COLO668 (cell line): ENCODE results near the gene FLT4.

ENCODE experiments used
- DNase-seq: peaks from one replicate; lab custom pipeline; 2025; ENCODE audit not compliant: unreplicated experiment; lab: John Stamatoyannopoulos, UW

The FLT4 gene

GRCh38 chr5:180643191-180643851, 6.1 kb downstream of the FLT4 start:
- no peak for DNase-seq

DNA sequence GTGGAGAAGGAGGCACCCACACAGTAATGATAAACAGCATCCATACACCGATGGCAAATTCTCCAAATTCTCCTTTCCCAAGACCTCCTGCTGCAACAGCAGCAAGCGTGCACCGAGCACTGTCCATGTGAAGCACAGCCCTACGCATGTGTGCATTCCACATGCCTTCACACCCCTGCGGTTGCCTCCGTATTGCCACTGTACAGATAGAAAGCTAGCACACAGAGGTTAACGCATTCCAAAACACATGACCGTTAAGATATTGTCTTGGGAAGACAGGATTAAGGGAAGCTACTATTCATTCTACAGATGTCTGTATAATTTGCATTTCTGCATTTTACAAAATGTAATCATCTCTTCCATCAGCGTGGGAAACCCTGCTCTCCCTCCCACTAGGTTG, 6.6 kb downstream of the FLT4 start:
- DNase-seq = no peak

DNA sequence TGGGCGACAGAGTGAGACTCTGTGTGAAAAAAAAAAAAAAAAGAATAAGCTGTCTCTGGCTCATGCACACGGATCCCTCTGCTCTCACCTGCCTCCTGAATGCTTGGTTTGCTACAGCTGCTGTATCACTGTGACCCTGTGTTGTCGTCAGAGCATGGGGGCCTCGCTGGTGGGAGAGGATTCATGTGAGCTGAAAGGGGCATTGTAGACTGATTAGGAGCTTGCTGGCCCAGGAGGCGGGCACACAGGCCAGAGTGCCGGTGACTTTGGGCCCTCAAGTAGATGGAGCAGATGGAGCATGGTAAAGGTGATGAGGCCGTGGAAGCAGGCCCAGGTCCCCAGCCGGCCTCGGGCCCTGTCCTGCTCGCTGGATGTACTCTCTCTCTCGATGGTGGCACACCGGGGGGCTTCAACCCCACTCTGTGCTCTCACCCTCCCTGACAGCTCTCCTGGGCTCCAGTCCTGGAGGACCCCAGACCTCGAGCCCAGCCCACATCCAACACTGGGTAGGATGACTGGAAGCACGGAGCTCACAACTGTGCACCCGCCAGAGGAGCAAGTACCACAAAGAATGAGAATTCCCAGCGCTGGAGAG, 7.1 kb downstream of the FLT4 start:
- DNase-seq = no peak

DNA sequence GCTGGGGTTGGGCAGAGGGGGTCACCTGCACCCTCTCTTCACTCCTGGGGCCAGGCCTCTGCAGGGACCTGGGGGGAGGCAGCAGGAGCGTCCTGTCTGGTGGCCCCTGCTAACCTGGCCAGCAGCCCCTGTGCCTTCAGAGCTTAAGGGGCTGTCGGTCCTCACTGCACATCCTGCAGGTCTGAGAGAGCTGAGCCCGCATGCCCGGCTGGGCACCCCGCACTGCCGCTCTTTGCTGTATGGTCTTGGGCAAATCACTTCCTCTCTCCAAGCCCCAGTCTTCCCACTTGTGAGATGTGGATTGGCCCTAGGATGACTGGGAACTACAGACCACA, 7.9 kb downstream of the FLT4 start:
- no peak for DNase-seq

DNA sequence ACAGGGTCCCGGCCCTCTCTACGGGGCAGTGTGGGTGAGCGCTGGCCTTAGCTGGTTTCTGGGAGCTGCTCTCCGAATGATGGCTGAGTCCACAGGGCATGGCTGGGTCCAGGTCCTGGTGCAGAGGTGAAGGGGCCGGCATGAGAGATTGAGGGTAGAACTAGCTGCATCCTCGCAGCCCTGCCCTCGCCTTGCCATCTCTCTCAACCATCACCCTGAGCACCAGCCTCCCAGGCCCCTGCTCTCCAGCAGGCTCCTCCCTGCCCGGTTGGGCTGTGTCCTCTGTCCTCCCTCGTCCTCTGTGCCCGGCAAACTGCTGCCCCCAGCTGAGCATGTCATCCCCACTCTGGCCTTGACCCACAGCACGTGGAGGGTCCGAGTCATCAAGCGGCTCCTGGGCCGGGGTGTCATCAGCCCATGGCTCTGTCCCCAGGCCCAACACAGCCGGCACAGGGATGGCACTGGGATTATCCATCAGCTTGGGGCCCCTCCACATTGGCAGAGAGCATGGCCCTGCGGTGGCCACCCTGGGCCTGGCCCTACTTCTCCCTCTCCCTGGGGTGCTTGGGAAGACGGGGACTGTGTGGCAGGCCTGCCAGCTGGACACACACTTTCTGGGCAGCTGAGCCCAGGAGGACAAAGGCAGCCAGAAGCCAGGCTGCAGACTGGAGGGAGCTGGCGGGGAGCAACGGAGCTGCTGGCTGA, 8.4 kb downstream of the FLT4 start:
- no peak for DNase-seq

GRCh38 chr5:180640611-180640860, 8.9 kb downstream of the FLT4 start:
- no peak for DNase-seq

- no peak for DNase-seq
Observed at GRCh38 chr5:180639741-180640610, 9.4 kb downstream of the FLT4 start.

- no peak for DNase-seq
Observed at GRCh38 chr5:180639287-180639686, 10.1 kb downstream of the FLT4 start.

DNA sequence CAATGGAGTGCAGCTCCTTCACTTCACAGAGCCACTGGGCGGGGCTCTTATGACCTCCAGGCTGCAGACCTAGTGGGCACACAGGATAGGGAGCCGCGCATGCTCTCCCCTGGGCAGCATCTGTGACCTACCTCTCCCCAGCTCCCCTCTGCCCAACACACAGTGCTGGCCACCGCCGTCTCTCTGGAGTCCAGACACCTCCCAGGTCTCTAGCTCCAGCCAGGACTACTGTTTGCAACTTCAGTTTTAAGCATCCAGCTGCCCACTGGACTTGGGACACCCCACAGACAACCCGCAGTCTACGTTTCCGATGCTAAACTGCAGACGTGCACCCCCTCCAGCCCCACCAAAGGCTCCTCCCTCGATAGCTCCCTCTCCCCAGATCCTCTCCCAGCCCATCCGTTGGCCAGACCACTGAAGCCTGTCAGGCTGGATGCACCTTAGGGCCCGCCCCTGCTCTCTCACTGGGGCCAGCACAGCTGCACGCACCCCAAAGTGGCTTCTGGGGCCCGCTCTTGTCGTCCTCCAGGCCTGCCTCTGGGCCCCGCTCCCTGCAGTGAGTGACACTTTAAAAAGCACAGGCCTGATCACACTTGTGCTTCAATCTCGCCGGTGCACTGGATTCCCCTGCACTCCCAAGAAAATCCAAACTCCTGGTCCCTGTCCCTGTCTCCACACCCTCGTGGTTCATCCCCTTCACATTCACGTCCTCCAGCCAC, 11.3 kb downstream of the FLT4 start:
- no peak for DNase-seq

DNA sequence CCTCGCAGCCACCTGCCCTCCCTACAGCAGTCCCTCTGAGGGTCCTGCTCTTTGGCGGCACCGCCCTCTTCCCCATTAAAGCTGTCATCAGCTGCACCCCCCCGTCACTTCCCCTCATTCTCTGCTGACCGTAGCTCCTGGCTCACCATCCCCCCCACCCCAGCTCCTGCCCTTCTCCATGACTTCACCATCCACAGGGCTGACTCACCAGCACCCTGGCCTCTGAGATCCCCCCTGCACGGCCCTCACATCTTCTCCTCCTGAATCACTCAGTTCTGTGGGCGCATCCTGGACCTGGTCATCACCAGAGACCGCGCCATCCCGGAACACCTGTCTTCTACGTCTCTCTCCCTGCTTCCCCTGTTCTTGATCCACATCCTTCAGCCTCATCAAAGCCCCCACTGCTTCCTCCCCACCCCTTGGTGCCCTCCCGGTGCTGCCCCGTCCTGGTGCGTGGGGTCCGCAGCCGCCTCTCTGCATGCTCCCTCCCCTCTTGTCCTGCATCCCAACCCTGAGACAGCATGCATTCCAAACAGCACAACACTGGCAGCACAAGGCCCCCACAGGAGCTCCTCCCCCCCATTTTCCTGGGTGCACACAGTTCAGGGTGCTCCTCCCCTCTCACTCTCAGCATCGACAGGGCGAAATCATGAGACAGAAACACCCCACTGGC, 12.9 kb downstream of the FLT4 start:
- no peak for DNase-seq

DNA sequence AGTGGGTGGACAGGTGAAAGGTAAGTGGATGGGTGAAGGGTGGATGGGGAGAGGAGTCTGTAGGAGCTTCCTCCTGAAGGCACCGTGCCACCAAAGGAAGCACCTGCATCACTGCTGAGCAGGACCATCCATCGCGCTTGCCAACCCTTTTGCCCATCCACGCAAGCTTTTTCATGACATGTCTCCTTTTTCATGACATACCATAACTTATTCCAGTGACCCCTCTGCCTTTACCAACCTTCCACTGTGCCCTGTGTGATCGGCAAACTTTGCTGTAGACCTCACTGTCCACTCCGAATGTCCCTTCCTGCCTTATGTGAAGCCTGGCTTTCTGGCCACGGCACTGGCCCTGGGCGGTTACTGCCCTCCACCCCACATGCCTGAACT, 13.4 kb downstream of the FLT4 start:
- DNase-seq = no peak

DNA sequence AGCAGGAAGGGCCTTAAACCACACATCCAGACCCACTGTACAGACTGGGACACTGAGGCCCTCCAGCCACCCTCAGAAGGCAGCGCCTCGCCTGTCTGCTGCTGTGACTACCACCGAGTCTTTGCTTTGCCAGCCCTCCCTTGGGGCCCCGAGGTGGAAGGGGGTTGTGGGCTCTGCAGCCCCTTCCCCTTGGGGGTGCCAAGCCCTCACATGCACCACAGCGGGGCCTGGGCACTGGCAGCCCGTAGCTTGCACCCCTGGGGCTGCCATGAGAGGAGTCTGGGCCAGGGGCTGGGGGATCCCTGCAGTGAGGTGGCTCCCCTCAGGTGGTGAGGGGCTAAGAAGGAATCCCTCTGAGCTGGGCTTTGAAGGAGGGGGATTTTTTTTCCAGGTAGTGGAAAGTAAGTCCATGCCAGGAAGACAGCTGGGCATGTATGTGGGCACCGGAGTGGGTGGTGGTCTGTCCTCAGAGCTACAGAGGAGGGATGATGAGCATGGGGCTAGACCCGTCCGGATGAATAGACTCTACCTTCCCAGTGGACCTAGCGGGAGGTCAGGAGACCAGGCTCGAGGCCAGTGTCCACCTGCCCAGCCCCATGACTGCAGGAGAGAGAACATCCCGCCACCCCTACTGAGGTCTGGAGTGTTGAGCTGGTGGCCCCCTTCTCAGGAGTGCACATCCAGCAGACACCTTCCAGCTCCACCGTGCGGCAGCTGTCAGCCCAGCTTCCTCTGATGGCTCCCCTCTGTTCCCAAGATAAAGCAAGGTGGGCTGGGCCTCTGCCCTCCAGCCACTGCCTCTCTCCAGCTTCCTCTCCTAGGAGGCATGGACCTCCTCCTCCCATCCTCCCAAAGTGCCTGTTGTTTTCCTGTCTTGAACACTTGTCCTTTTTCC, 15.9 kb downstream of the FLT4 start:
- no peak for DNase-seq

DNA sequence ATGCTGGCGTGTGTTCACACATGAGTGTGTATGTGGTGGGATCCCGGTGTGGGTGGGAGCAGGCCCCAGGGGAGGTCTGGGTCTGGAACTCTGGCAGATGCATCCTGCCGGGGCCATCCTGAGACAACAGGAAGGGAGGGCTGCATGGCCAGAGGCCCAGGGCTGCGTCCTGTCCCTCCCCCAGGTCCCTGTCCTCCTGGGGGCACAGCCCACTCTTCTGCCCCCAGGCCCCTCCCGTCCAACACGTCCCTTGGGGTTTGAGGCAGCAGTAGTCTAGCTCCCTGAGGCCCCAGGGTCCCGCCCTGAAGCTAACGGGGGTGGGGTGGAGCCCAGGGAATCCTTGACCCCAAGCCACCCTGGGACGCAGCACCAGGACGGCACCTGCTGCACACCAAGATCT, 16.6 kb downstream of the FLT4 start:
- no peak for DNase-seq

GRCh38 chr5:180631549-180632383, 17.6 kb downstream of the FLT4 start:
- DNase-seq = no peak

DNA sequence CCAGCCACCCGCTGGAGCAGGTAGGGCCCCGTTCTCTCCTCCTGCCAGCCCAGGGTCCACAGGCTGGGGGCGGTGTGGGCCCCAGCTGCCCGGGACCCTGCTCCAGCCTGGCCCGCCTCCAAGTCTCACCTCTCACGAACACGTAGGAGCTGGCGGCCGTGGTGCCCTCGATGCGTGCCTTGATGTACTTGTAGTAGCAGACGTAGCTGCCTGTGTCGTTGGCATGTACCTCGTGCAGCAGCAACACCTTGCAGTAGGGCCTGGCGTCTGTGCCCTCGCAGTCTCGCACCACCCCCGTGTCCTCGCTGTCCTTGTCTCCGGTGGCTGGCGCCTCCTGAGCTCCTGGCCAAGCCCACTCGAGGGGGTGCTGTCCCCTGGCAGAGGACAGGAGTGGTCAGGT, 19.0 kb downstream of the FLT4 start:
- DNase-seq = no peak

DNA sequence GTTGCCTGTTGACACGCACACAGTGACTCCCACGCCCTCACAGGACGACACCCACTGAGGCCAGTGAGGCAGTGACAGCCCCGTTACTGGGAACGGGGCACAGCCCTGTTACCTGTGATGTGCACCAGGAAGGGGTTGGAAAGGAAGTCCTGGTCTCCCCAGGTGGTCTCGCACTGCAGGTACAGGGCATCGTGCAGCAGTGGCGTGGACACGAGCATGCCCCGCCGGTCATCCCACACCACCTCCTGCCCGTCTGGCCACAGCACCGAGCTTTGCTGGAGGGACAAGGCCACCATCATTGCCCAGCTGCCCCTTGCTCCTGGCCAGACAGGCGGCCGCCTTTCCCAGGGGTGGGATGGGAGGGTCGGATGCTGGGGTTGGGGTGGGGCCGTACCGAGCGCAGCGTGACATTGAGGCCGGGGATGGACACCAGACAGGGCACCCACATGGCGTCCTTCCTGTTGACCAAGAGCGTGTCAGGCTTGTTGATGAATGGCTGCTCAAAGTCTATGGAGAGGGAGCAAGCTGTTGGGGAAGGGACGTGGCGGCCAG, 19.5 kb downstream of the FLT4 start:
- DNase-seq = no peak

DNA sequence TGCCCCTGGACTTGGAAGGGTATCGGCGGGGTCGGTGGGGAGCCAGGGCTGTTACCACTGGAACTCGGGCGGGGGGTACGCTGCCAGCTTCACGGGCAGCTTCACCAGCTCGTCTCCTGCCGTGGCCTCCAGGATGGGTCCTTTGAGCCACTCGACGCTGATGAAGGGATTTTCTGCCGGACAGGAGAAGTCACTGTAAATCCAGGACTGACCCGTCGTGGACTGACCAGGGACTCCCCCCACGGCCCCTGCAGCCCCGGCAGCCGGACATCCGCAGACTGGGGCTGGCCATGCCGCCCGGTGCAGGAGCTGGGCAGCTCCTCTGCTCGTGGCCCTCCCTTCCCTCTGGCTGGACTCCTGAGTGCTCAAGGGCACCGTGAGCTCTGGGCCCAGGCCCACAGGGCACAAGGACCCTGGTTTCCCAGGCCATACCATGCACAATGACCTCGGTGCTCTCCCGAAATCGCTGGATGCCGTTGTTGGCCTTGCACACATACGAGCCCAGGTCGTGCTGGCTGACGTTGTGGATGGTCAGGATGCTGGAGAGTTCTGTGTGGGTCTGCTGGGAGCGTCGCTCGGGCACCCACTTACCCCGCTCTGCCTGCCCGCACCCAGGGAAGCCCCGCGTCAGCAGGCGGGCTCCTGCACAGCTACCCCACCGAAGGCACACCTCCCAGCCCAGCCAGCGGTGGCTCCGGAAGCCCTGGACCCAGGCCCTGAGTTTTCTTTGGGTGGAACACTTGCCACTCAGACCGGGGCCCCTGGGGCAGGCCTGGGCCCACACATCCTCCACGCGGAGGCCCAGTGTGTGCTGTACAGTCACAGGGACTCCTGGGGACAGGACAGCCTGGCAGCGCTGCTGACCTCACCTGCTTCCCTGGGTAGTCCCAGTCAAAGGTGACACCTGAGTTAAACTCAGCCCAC, 20.3 kb downstream of the FLT4 start:
- DNase-seq = no peak

DNA sequence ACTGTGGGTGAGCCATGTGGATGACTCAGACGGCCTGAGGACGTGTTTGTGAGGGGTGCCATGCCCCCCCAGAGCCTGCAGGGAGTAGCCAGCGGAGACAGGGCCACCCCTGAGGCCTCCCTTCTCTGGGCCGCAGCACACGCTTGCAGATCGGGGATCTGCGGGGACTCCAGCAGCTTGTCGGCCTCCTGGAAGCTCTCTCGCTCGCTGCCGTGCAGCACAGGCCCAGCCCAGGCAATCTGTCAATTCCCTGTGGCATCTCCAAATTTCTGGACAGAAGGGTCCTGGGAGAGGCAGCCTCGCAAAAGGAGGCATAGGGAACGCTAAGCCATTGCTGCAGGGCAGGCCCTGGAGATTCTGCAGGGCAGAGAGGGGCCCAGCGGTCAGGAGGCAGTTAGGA, 21.2 kb downstream of the FLT4 start:
- no peak for DNase-seq
